Astrocyte of the cerebellum (primary cell): ENCODE measurements around the gene ALPL.
"Not testable (repeated sequence)": the region's sequence is repeated elsewhere in the genome, so short reads cannot be mapped to it uniquely, and the experiment has no call there.

Source experiments
- DNase-seq: peaks from one replicate; pipeline ENCODE4 v3.0.0-alpha.2; 2011; ENCODE audit warnings: low read depth
- H3K4me3 ChIP-seq: 2 replicates; pipeline ENCODE4 v1.5.1; 2011; ENCODE audit warnings: mild to moderate bottlenecking, low read depth, low read length, moderate library complexity
- CTCF ChIP-seq: IDR thresholded peaks from 2 replicates; pipeline ENCODE4 v1.5.1; 2012; ENCODE audit warnings: low read length, low read depth, moderate library complexity, mild to moderate bottlenecking; ENCODE audit errors: missing control alignments
- in situ Hi-C: cut with HindIII; loops from 2 replicates; pipeline ENCODE4 v1.10.0; 2017; ENCODE audit warnings: low sequenced_read_pairs

Gene ALPL

GRCh38 chr1:21514245-21514644 is 5.0 kb downstream of the ALPL start:
- in situ Hi-C loops = no loop called here
- no peak for TF ChIP-seq CTCF
- DNase-seq = no peak
- no peak overlapping the region for H3K4me3 ChIP-seq

- no peak overlapping the region for H3K4me3 ChIP-seq
- no peak for DNase-seq
- in situ Hi-C loops = no loop called here
- no peak for TF ChIP-seq CTCF
Observed at GRCh38 chr1:21517161-21517589, 8.0 kb downstream of the ALPL start.

GRCh38 chr1:21517660-21518480 is 8.6 kb downstream of the ALPL start:
- TF ChIP-seq CTCF = no peak
- DNase-seq = no peak
- no peak overlapping the region for H3K4me3 ChIP-seq
- in situ Hi-C loops = no loop called here

- H3K4me3 ChIP-seq = no peak overlapping the region
- DNase-seq = no peak
- no peak for TF ChIP-seq CTCF
- in situ Hi-C loops = no loop called here
Observed at GRCh38 chr1:21518774-21519455, 9.7 kb downstream of the ALPL start.

- H3K4me3 ChIP-seq, in situ Hi-C loops, DNase-seq: not testable (repeated sequence)
Observed at GRCh38 chr1:21519486-21520070, 10.4 kb downstream of the ALPL start.

- no peak for DNase-seq
Observed at GRCh38 chr1:21520899-21521716, 11.9 kb downstream of the ALPL start.

More at GRCh38 chr1:21520899-21521716, 11.9 kb downstream of the ALPL start:
- H3K4me3 ChIP-seq = no peak overlapping the region
- TF ChIP-seq CTCF = no peak
- in situ Hi-C loops = no loop called here
